H1 (cell line): Measurements from ENCODE around the gene TNFAIP1. TPM values are rescaled to one million over a fixed set of nuclear protein-coding genes. Genes with fewer than 3 reads are reported as not detected.
A peak's percentile ranks its signal among the peaks of the same experiment; 100 is the strongest.

Experiments used
- CTCF ChIA-PET: fragments of 300-600 bp; sonication (Branson Sonifier 250); formaldehyde crosslinking; loops from one replicate; lab custom pipeline; 2021; ENCODE audit not compliant: partially characterized antibody; lab: Charles Lee
- POLR2A ChIA-PET: fragments of 300-600 bp; sonication (Branson Sonifier 250); formaldehyde crosslinking; loops from one replicate; lab custom pipeline; 2021; ENCODE audit warnings: inconsistent platforms; ENCODE audit not compliant: partially characterized antibody; lab: Charles Lee
- DNase-seq, 2 experiments: peaks; one replicate each; pipeline versions ENCODE4 v3.0.0 to v3.0.0-alpha.2; 2010 to 2022; ENCODE audit warnings: low spot score in 2 of 2, low read depth in 1 of 2, mixed read lengths in 1 of 2
- FAIRE-seq: peaks from 2 replicates; lab custom pipeline; 2011; peaks lifted over from hg19 to GRCh38; lab: Jason Lieb, UNC
- H2AFZ ChIP-seq: 2 replicates; pipeline ENCODE4 v1.8.1; 2012; ENCODE audit warnings: low read length, inconsistent platforms
- H2AK5ac ChIP-seq: 2 replicates; pipeline ENCODE4 v1.6.1; 2013; ENCODE audit warnings: low read depth, low read length
- H2BK120ac ChIP-seq: replicated peaks from 2 replicates; pipeline ENCODE3; 2013; ENCODE audit warnings: low read depth, low read length, inconsistent platforms
- H2BK12ac ChIP-seq: 2 replicates; pipeline ENCODE4 v1.6.1; 2013; ENCODE audit warnings: low read depth, low read length
- H2BK15ac ChIP-seq: 2 replicates; pipeline ENCODE4 v1.6.1; 2013; ENCODE audit warnings: low read length
- H2BK20ac ChIP-seq: 2 replicates; pipeline ENCODE4 v1.6.1; 2013; ENCODE audit warnings: low read length
- H2BK5ac ChIP-seq: 2 replicates; pipeline ENCODE4 v1.6.1; 2013; ENCODE audit warnings: low read depth, low read length
- H3K14ac ChIP-seq: 2 replicates; pipeline ENCODE4 v1.6.1; 2013; ENCODE audit warnings: inconsistent platforms; ENCODE audit not compliant: insufficient read length
- H3K18ac ChIP-seq: 2 replicates; pipeline ENCODE4 v1.6.1; 2013; ENCODE audit warnings: low read length; ENCODE audit errors: extremely low read depth
- H3K23ac ChIP-seq: 2 replicates; pipeline ENCODE4 v1.6.1; 2013; ENCODE audit warnings: inconsistent platforms; ENCODE audit not compliant: insufficient read length
- H3K23me2 ChIP-seq: 2 replicates; pipeline ENCODE4 v1.6.1; 2013; ENCODE audit warnings: low read depth, low read length
- H3K27ac ChIP-seq: 2 replicates; pipeline ENCODE4 v1.6.1; 2011; ENCODE audit warnings: low read depth, low read length, inconsistent platforms
- H3K27me3 ChIP-seq, 4 experiments: replicated peaks in 1 of 4; 1 replicate in 1 of 4; 2 replicates in 3 of 4; pipeline versions ENCODE4 v1.6.1 to v1.8.1; 2011 to 2013; ENCODE audit warnings: low read length in 3 of 4, mild to moderate bottlenecking in 3 of 4, inconsistent platforms in 2 of 4, mixed read lengths in 2 of 4, moderate library complexity in 1 of 4; ENCODE audit not compliant: control insufficient read depth in 3 of 4, insufficient read depth in 3 of 4; ENCODE audit errors: extremely low read depth in 1 of 4
- H3K36me3 ChIP-seq, 4 experiments: 2 replicates each; pipeline versions ENCODE4 v1.6.1 to v1.8.1; 2011 to 2013; ENCODE audit warnings: mild to moderate bottlenecking in 4 of 4, low read length in 3 of 4, moderate library complexity in 2 of 4, control low read depth in 1 of 4, inconsistent platforms in 1 of 4; ENCODE audit not compliant: insufficient read depth in 4 of 4, control insufficient read depth in 2 of 4
- H3K4ac ChIP-seq: replicated peaks from 2 replicates; pipeline ENCODE3; 2013; ENCODE audit warnings: low read length, low read depth, mixed read lengths, inconsistent platforms; ENCODE audit not compliant: insufficient read length
- H3K4me1 ChIP-seq, 4 experiments: replicated peaks in 1 of 4; 1 replicate in 1 of 4; 2 replicates in 3 of 4; pipeline versions ENCODE4 v1.6.1 to v1.8.1; 2011 to 2013; ENCODE audit warnings: low read length in 3 of 4, inconsistent platforms in 2 of 4, mixed read lengths in 1 of 4; ENCODE audit not compliant: insufficient read depth in 4 of 4, control insufficient read depth in 3 of 4
- H3K4me2 ChIP-seq, 2 experiments: 2 replicates each; pipeline versions ENCODE4 v1.6.1 to v1.8.1; 2011 to 2013; ENCODE audit warnings: low read depth in 2 of 2, low read length in 2 of 2, control low read depth in 1 of 2, inconsistent platforms in 1 of 2, mild to moderate bottlenecking in 1 of 2; ENCODE audit not compliant: insufficient read depth in 1 of 2
- H3K4me3 ChIP-seq, 4 experiments: fragments of 200-600, 300-600 bp in 1 of 4; sonication (generic), shearing (Covaris generic), sonication (Bioruptor Twin) in 1 of 4; 2 replicates each; pipeline versions ENCODE4 v1.5.1 to v1.8.1; 2011 to 2016; ENCODE audit warnings: low read length in 4 of 4, low read depth in 3 of 4, control low read depth in 2 of 4, inconsistent platforms in 2 of 4, mild to moderate bottlenecking in 2 of 4, mixed read lengths in 1 of 4, moderate library complexity in 1 of 4; ENCODE audit not compliant: insufficient read depth in 2 of 4; ENCODE audit errors: extremely low read depth in 1 of 4
- H3K56ac ChIP-seq: replicated peaks from 2 replicates; pipeline ENCODE3; 2013; ENCODE audit warnings: low read depth, mild to moderate bottlenecking, mixed read lengths, low read length, inconsistent platforms; ENCODE audit not compliant: insufficient read length
- H3K79me1 ChIP-seq: 2 replicates; pipeline ENCODE4 v1.6.1; 2013; ENCODE audit warnings: low read depth, low read length, control low read depth
- H3K79me2 ChIP-seq, 2 experiments: 2 replicates each; pipeline versions ENCODE4 v1.6.1 to v1.8.1; 2012 to 2013; ENCODE audit warnings: low read length in 2 of 2, mild to moderate bottlenecking in 2 of 2, inconsistent platforms in 1 of 2; ENCODE audit not compliant: insufficient read depth in 2 of 2, control insufficient read depth in 1 of 2
- H3K9ac ChIP-seq, 4 experiments: replicated peaks in 1 of 4; 1 replicate in 1 of 4; 2 replicates in 3 of 4; pipeline versions ENCODE4 v1.6.1 to v1.8.1; 2011 to 2013; ENCODE audit warnings: low read depth in 3 of 4, low read length in 3 of 4, control low read depth in 2 of 4, mild to moderate bottlenecking in 2 of 4, moderate library complexity in 2 of 4, inconsistent platforms in 1 of 4; ENCODE audit errors: extremely low read depth in 1 of 4
- H3K9me3 ChIP-seq, 2 experiments: 2 replicates each; pipeline versions ENCODE4 v1.6.1 to v1.8.1; 2012 to 2013; ENCODE audit warnings: mild to moderate bottlenecking in 2 of 2, moderate library complexity in 2 of 2, control low read depth in 1 of 2, inconsistent platforms in 1 of 2, low read depth in 1 of 2, low read length in 1 of 2, mixed read lengths in 1 of 2; ENCODE audit not compliant: insufficient read depth in 2 of 2
- H4K20me1 ChIP-seq, 2 experiments: replicated peaks in 1 of 2; 2 replicates each; pipeline versions ENCODE3 to v1.8.1; 2011 to 2013; ENCODE audit warnings: inconsistent platforms in 2 of 2, low read length in 2 of 2, mild to moderate bottlenecking in 1 of 2; ENCODE audit not compliant: insufficient read depth in 2 of 2, control insufficient read depth in 1 of 2
- H4K5ac ChIP-seq: 2 replicates; pipeline ENCODE4 v1.6.1; 2013; ENCODE audit warnings: low read length, low read depth, mixed read lengths, inconsistent platforms; ENCODE audit not compliant: insufficient read length
- H4K8ac ChIP-seq: 2 replicates; pipeline ENCODE4 v1.8.0; 2013; ENCODE audit warnings: mild to moderate bottlenecking, moderate library complexity, low read length, inconsistent platforms; ENCODE audit not compliant: insufficient read depth; ENCODE audit errors: extremely low read depth
- H4K91ac ChIP-seq: replicated peaks from 2 replicates; pipeline ENCODE3; 2013; ENCODE audit warnings: low read length, mixed read lengths, inconsistent platforms; ENCODE audit not compliant: insufficient read length
- GTF2F1 ChIP-seq: IDR thresholded peaks from 2 replicates; pipeline ENCODE4 v1.6.1; 2012; ENCODE audit warnings: low read depth, low read length, improper control_type of control experiment, borderline replicate concordance
- NANOG ChIP-seq: IDR thresholded peaks from 2 replicates; pipeline ENCODE4 v1.6.1; 2011; ENCODE audit warnings: low read length, low read depth, mild to moderate bottlenecking, inconsistent platforms; ENCODE audit not compliant: insufficient read depth, poor library complexity, severe bottlenecking
- PHF8 ChIP-seq: fragments of 200-600 bp; sonication (generic); conservative IDR thresholded peaks from 2 replicates; pipeline ENCODE4 v1.7.1; 2012; ENCODE audit warnings: low read depth, mild to moderate bottlenecking, inconsistent platforms, low read length, moderate library complexity
- RBBP5 ChIP-seq: IDR thresholded peaks from 2 replicates; pipeline ENCODE4 v1.7.1; 2012; ENCODE audit warnings: low read depth, mild to moderate bottlenecking, inconsistent platforms, low read length, moderate library complexity, borderline replicate concordance
- SIX5 ChIP-seq: IDR thresholded peaks from 2 replicates; pipeline ENCODE4 v1.6.1; 2011; ENCODE audit warnings: mild to moderate bottlenecking, low read depth, low read length
- TAF1 ChIP-seq: IDR thresholded peaks from 2 replicates; pipeline ENCODE4 v1.6.1; 2011; ENCODE audit warnings: mild to moderate bottlenecking, low read depth, low read length
- TBP ChIP-seq: IDR thresholded peaks from 2 replicates; pipeline ENCODE4 v1.6.1; 2011; ENCODE audit warnings: low read depth, low read length, improper control_type of control experiment
- WGBS, 2 experiments: shearing (Covaris generic) in 1 of 2; methylation state at CpG; one replicate each; pipeline versions ENCODE4 v1.1.6 to v1.1.7; 2013 to 2015; ENCODE audit warnings: low lambda C conversion rate in 2 of 2, mixed read lengths in 2 of 2, inconsistent platforms in 1 of 2, low coverage in 1 of 2, missing lambda C conversion rate in 1 of 2; ENCODE audit not compliant: insufficient replicate concordance in 2 of 2, insufficient coverage in 1 of 2, insufficient read length in 1 of 2; ENCODE audit errors: extremely low coverage in 1 of 2, missing lambda C conversion rate in 1 of 2; 5-methylcytosine and 5-hydroxymethylcytosine counted together
- polyA plus RNA-seq, 7 experiments: library from polyadenylated mRNA; depleted of rRNA in 3 of 7; stranded (reverse) in 5 of 7; unstranded in 2 of 7; fragments of >200 nt in 5 of 7; fragments of 200-250 nt in 2 of 7; gene quantifications; 1 replicate in 5 of 7; 2 replicates in 1 of 7; 4 replicates in 1 of 7; pipeline versions ENCODE4 v1.2.1 to v1.2.3, GENCODE V29; 2011 to 2013; ENCODE audit warnings: missing spikeins in 2 of 7, mixed read lengths in 2 of 7
- total RNA-seq: library from RNA; stranded (reverse); fragmentation: NEBNext Ultra II Directional; extraction: Animal tissue kit (Norgen Biotek cat#: 25700); gene quantifications from 2 replicates; pipeline ENCODE4 v1.2.1, GENCODE V29; 2021

TNFAIP1 gene
- total and polyA plus RNA-seq, 2 of the 8 experiments (the other 6 are each of a cell fraction or from before 2014, with no cell fraction given), result 16.9 to 19.5 TPM

- H3K4me2 ChIP-seq, result no peak overlapping the region
- H3K79me2 ChIP-seq, result peaks cover 16 to 21% of the 10 kb centered on the region in 2 experiments
- FAIRE-seq (no peak), DNase-seq (no peak)
- no peak overlapping the region for H4K5ac ChIP-seq
- H3K27me3 ChIP-seq, result peaks cover 0 to 3% (median 0%) of the 10 kb centered on the region in 4 experiments; a peak in 1 of 7 replicates
- no peaks in the 10 kb centered on the region for H3K9me3 ChIP-seq
- H3K4me1 ChIP-seq, result peaks cover 4 to 26% (median 13%) of the 10 kb centered on the region in 4 experiments
- 91% methylated on average over 4 of the region's 4 CpGs; no CpG with 5 or more reads in 1 of the 2 experiments for WGBS, 2 experiments
- no peak overlapping the region for H3K56ac ChIP-seq
- H3K23ac ChIP-seq, result no peak overlapping the region
- no peak overlapping the region; the same call in 1 of the 2 replicates for H2BK15ac ChIP-seq
- no peak overlapping the region for H3K18ac ChIP-seq
- no peak overlapping the region for H3K14ac ChIP-seq
- no peak overlapping the region for H4K91ac ChIP-seq
- H4K20me1 ChIP-seq, result peaks cover 0 to 2% of the 10 kb centered on the region in 2 experiments
- no peaks in the 10 kb centered on the region for H3K79me1 ChIP-seq
- POLR2A ChIA-PET, result interaction anchor here (1.3 to 3.7 kb wide), 2 partner anchors 10 to 41 kb away, joined by 3 to 14 read pairs; partner anchors contain the start of gene POLDIP2
- no peak for TF ChIP-seq PHF8
- no peak for TF ChIP-seq NANOG
- no peak for TF ChIP-seq SIX5
- TF ChIP-seq TAF1, result no peak
- no peak for TF ChIP-seq GTF2F1
- no peak for TF ChIP-seq TBP
- TF ChIP-seq RBBP5, result no peak
- H3K23me2 ChIP-seq, result peaks cover 11% of the 10 kb centered on the region
- H3K4me3 ChIP-seq, result no peak overlapping the region
- H3K36me3 ChIP-seq, result peaks cover 0 to 4% (median 0%) of the 10 kb centered on the region in 4 experiments; a peak in 3 of 8 replicates
- H2AK5ac ChIP-seq, result no peak overlapping the region
- CTCF ChIA-PET, result interaction anchor here (1.1 to 1.5 kb wide), 2 partner anchors 35 to 87 kb away, joined by 4 to 6 read pairs; no protein-coding TSS in a partner anchor
- no peak overlapping the region for H3K9ac ChIP-seq
- no peak overlapping the region for H3K4ac ChIP-seq
- H2BK12ac ChIP-seq, result no peak overlapping the region
- no peak overlapping the region for H3K27ac ChIP-seq
- H2BK5ac ChIP-seq, result 0 out of 2 replicates have a peak overlapping the region, but pooled peaks have one; percentile 38
- H2BK20ac ChIP-seq, result no peak overlapping the region
- no peak overlapping the region for H4K8ac ChIP-seq
- H2AFZ ChIP-seq, result no peak overlapping the region
- H2BK120ac ChIP-seq, result no peak overlapping the region
Observed at GRCh38 chr17:28315846-28316705, 19.5 kb upstream of the TNFAIP1 start.
